ENCODE results near the gene AKT2.

The AKT2 gene

GRCh38 chr19:40281381-40282208 lies 3.5 kb downstream of the AKT2 start:
- no peak overlapping the region for H3K4me3 ChIP-seq (replicated peaks; ENCODE audit: low read depth, low read length)
- peaks cover 9% of the 10 kb centered on the region for H3K36me3 ChIP-seq (ENCODE audit: control insufficient read depth, insufficient read depth, low read length)
- DNase-seq (ENCODE audit: extremely low read depth, insufficient read length) = no peak
- no peaks in the 10 kb centered on the region for H3K27me3 ChIP-seq (replicated peaks; ENCODE audit: control insufficient read depth, insufficient read depth, low read length)
- TF ChIP-seq, protein P1, sequence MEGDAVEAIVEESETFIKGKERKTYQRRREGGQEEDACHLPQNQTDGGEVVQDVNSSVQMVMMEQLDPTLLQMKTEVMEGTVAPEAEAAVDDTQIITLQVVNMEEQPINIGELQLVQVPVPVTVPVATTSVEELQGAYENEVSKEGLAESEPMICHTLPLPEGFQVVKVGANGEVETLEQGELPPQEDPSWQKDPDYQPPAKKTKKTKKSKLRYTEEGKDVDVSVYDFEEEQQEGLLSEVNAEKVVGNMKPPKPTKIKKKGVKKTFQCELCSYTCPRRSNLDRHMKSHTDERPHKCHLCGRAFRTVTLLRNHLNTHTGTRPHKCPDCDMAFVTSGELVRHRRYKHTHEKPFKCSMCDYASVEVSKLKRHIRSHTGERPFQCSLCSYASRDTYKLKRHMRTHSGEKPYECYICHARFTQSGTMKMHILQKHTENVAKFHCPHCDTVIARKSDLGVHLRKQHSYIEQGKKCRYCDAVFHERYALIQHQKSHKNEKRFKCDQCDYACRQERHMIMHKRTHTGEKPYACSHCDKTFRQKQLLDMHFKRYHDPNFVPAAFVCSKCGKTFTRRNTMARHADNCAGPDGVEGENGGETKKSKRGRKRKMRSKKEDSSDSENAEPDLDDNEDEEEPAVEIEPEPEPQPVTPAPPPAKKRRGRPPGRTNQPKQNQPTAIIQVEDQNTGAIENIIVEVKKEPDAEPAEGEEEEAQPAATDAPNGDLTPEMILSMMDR (IDR thresholded peaks at IDR 0.05; ENCODE audit: insufficient read depth, low read length, poor library complexity, severe bottlenecking) = no peak

- Histone ChIP-seq H3K27me3 (replicated peaks; ENCODE audit: control insufficient read depth, insufficient read depth, low read length) (no peaks in the 10 kb centered on the region), H3K36me3 (ENCODE audit: control insufficient read depth, insufficient read depth, low read length) (peaks cover 9% of the 10 kb centered on the region), H3K4me3 (replicated peaks; ENCODE audit: low read depth, low read length) (no peak overlapping the region)
- no peak for DNase-seq (ENCODE audit: extremely low read depth, insufficient read length)
- TF ChIP-seq, protein P1 (IDR thresholded peaks at IDR 0.05; ENCODE audit: insufficient read depth, low read length, poor library complexity, severe bottlenecking) = no peak
Measured at GRCh38 chr19:40280608-40281221, 4.4 kb downstream of the AKT2 start.

GRCh38 chr19:40279761-40280607 lies 5.2 kb downstream of the AKT2 start:
- H3K36me3 ChIP-seq (ENCODE audit: control insufficient read depth, insufficient read depth, low read length) = peaks cover 9% of the 10 kb centered on the region
- TF ChIP-seq, protein P1 (IDR thresholded peaks at IDR 0.05; ENCODE audit: insufficient read depth, low read length, poor library complexity, severe bottlenecking) = no peak
- no peaks in the 10 kb centered on the region for H3K27me3 ChIP-seq (replicated peaks; ENCODE audit: control insufficient read depth, insufficient read depth, low read length)
- no peak for DNase-seq (ENCODE audit: extremely low read depth, insufficient read length)
- no peak overlapping the region for H3K4me3 ChIP-seq (replicated peaks; ENCODE audit: low read depth, low read length)

- no peak for DNase-seq (ENCODE audit: extremely low read depth, insufficient read length)
- peaks cover 9% of the 10 kb centered on the region for H3K36me3 ChIP-seq (ENCODE audit: control insufficient read depth, insufficient read depth, low read length)
Measured at GRCh38 chr19:40279120-40279551, 6.0 kb downstream of the AKT2 start.

GRCh38 chr19:40278361-40279035 lies 6.6 kb downstream of the AKT2 start:
- TF ChIP-seq, protein P1 (IDR thresholded peaks at IDR 0.05; ENCODE audit: insufficient read depth, low read length, poor library complexity, severe bottlenecking) = no peak
- peaks cover 9% of the 10 kb centered on the region for H3K36me3 ChIP-seq (ENCODE audit: control insufficient read depth, insufficient read depth, low read length)
- H3K4me3 ChIP-seq (replicated peaks; ENCODE audit: low read depth, low read length) = no peak overlapping the region
- no peak for DNase-seq (ENCODE audit: extremely low read depth, insufficient read length)
- H3K27me3 ChIP-seq (replicated peaks; ENCODE audit: control insufficient read depth, insufficient read depth, low read length) = no peaks in the 10 kb centered on the region

More at GRCh38 chr19:40279120-40279551, 6.0 kb downstream of the AKT2 start:
- TF ChIP-seq, protein P1 (IDR thresholded peaks at IDR 0.05; ENCODE audit: insufficient read depth, low read length, poor library complexity, severe bottlenecking) = no peak
- H3K4me3 ChIP-seq (replicated peaks; ENCODE audit: low read depth, low read length) = no peak overlapping the region
- no peaks in the 10 kb centered on the region for H3K27me3 ChIP-seq (replicated peaks; ENCODE audit: control insufficient read depth, insufficient read depth, low read length)

Data from GM06990 (cell line).